Glutamatergic neuron (in vitro differentiated cells): ENCODE results near the gene CHMP6. TPM values are rescaled to one million over a fixed set of nuclear protein-coding genes. Genes with fewer than 3 reads are reported as not detected.

Source experiments
- DNase-seq: peaks from one replicate; pipeline ENCODE4 v3.0.0; 2022
- H3K27ac Mint-ChIP-seq: one replicate; pipeline ENCODE4 v1.8.0; 2020; ENCODE audit warnings: mild to moderate bottlenecking, mixed read lengths, inconsistent platforms; ENCODE audit not compliant: unreplicated experiment
- H3K27me3 Mint-ChIP-seq: one replicate; pipeline ENCODE4 v1.8.0; 2020; ENCODE audit warnings: mild to moderate bottlenecking, moderate library complexity, mixed read lengths, inconsistent platforms; ENCODE audit not compliant: unreplicated experiment
- H3K36me3 Mint-ChIP-seq: one replicate; pipeline ENCODE4 v1.8.0; 2020; ENCODE audit warnings: mild to moderate bottlenecking, mixed read lengths, inconsistent platforms; ENCODE audit not compliant: unreplicated experiment
- H3K4me1 Mint-ChIP-seq: one replicate; pipeline ENCODE4 v1.8.0; 2020; ENCODE audit warnings: mild to moderate bottlenecking, low read depth, mixed read lengths, inconsistent platforms; ENCODE audit not compliant: unreplicated experiment
- H3K4me3 Mint-ChIP-seq: one replicate; pipeline ENCODE4 v1.8.0; 2020; ENCODE audit warnings: mild to moderate bottlenecking, mixed read lengths, inconsistent platforms; ENCODE audit not compliant: unreplicated experiment
- H3K9me3 Mint-ChIP-seq: one replicate; pipeline ENCODE4 v1.8.0; 2020; ENCODE audit warnings: mild to moderate bottlenecking, moderate library complexity, mixed read lengths, inconsistent platforms; ENCODE audit not compliant: unreplicated experiment
- CTCF ChIP-seq: fragments of 200-600 bp; sonication (generic); IDR thresholded peaks from one replicate; pipeline ENCODE4 v1.5.0; 2021; ENCODE audit not compliant: partially characterized antibody, unreplicated experiment
- total RNA-seq: library from RNA; stranded (reverse); fragmentation: NEBNext Ultra II Directional; extraction: Animal tissue kit (Norgen Biotek cat#: 25700); gene quantifications from one replicate; pipeline ENCODE4 v1.2.1, GENCODE V29; 2021; ENCODE audit not compliant: unreplicated experiment

CHMP6 gene
- total RNA-seq, 1 donor from 2014 or later, result 24.3 TPM

- no peak for DNase-seq
- H3K4me3 Mint-ChIP-seq, result peak overlapping the region; percentile 76
- peak overlapping the region; percentile 81 for H3K27ac Mint-ChIP-seq
- H3K36me3 Mint-ChIP-seq, result no peaks in the 10 kb centered on the region
- H3K4me1 Mint-ChIP-seq, result peaks cover 4% of the 10 kb centered on the region
- peaks cover 8% of the 10 kb centered on the region for H3K27me3 Mint-ChIP-seq
- no peak for TF ChIP-seq CTCF
- H3K9me3 Mint-ChIP-seq, result no peaks in the 10 kb centered on the region
Measured at GRCh38 chr17:80992948-80993624, 1.4 kb downstream of the CHMP6 start.

GRCh38 chr17:80995131-80995530, 3.5 kb downstream of the CHMP6 start:
- Mint-ChIP-seq H3K9me3 (peaks cover 2% of the 10 kb centered on the region), H3K4me3 (no peak overlapping the region), H3K36me3 (no peaks in the 10 kb centered on the region), H3K27me3 (peaks cover 12% of the 10 kb centered on the region), H3K4me1 (no peaks in the 10 kb centered on the region), H3K27ac (no peak overlapping the region)
- DNase-seq, result no peak
- TF ChIP-seq CTCF, result no peak

- no peaks in the 10 kb centered on the region for H3K4me1 Mint-ChIP-seq
- no peak for TF ChIP-seq CTCF
- no peak overlapping the region for H3K27ac Mint-ChIP-seq
- H3K4me3 Mint-ChIP-seq, result no peak overlapping the region
- H3K27me3 Mint-ChIP-seq, result peaks cover 15% of the 10 kb centered on the region
- no peaks in the 10 kb centered on the region for H3K36me3 Mint-ChIP-seq
- peaks cover 4% of the 10 kb centered on the region for H3K9me3 Mint-ChIP-seq
- DNase-seq, result no peak
Measured at GRCh38 chr17:80996422-80997305, 5.0 kb downstream of the CHMP6 start.

GRCh38 chr17:80997424-80998117, 5.9 kb downstream of the CHMP6 start:
- H3K9me3 Mint-ChIP-seq, result peaks cover 8% of the 10 kb centered on the region
- no peaks in the 10 kb centered on the region for H3K36me3 Mint-ChIP-seq
- no peak for DNase-seq
- H3K27me3 Mint-ChIP-seq, result peaks cover 19% of the 10 kb centered on the region
- no peak for TF ChIP-seq CTCF
- H3K27ac Mint-ChIP-seq, result no peak overlapping the region
- peaks cover 2% of the 10 kb centered on the region for H3K4me1 Mint-ChIP-seq
- no peak overlapping the region for H3K4me3 Mint-ChIP-seq
